A549 (cell line): Measurements from ENCODE around the gene GSK3B. TPM values are rescaled to one million over a fixed set of nuclear protein-coding genes. Genes with fewer than 3 reads are reported as not detected.

ENCODE experiments used
- ATAC-seq, 2 experiments: fragments of 200-7000 bp in 1 of 2; fragments of >200 bp in 1 of 2; cut with Nextera tagmentation in 1 of 2; cut with Tn5 transposase in 1 of 2; 3 replicates each; pipeline versions ENCODE4 v1.8.0 to v1.9.1; 2018 to 2020; ENCODE audit warnings: mild to moderate bottlenecking in 1 of 2, moderate library complexity in 1 of 2
- CTCF ChIA-PET: fragments of 300-600 bp; sonication (Branson Sonifier 250); formaldehyde crosslinking; extraction: SDS; loops from one replicate; lab custom pipeline; 2021; ENCODE audit warnings: antibody characterized with exemption, inconsistent platforms; lab: Yijun Ruan, JAX
- POLR2A ChIA-PET: fragments of 350-600 bp; formaldehyde crosslinking; extraction: SDS; loops from one replicate; lab custom pipeline; 2021; ENCODE audit warnings: antibody characterized with exemption, inconsistent platforms; lab: Yijun Ruan, JAX
- DNase-seq, 2 experiments: peaks; one replicate each; pipeline versions ENCODE4 v3.0.0 to v3.0.0-alpha.2; 2011 to 2016; ENCODE audit warnings: low read depth in 1 of 2, low spot score in 1 of 2
- FAIRE-seq: peaks from 2 replicates; lab custom pipeline; 2011; peaks lifted over from hg19 to GRCh38; lab: Jason Lieb, UNC
- H3K27ac ChIP-seq, 2 experiments: fragments of >200 bp; sonication (Bioruptor Twin); formaldehyde crosslinking; 3 replicates each; pipeline ENCODE4 v1.5.1; 2016 to 2017
- H3K4me1 ChIP-seq: fragments of >200 bp; sonication (Bioruptor Twin); formaldehyde crosslinking; 3 replicates; pipeline ENCODE4 v1.6.1; 2016
- H3K4me2 ChIP-seq: fragments of >200 bp; sonication (Bioruptor Twin); formaldehyde crosslinking; 3 replicates; pipeline ENCODE4 v1.6.1; 2016
- H3K4me3 ChIP-seq: fragments of >200 bp; sonication (Bioruptor Twin); formaldehyde crosslinking; 3 replicates; pipeline ENCODE4 v1.5.1; 2016
- H3K9me3 ChIP-seq: fragments of >200 bp; sonication (Bioruptor Twin); formaldehyde crosslinking; 3 replicates; pipeline ENCODE4 v1.6.1; 2016
- BHLHE40 ChIP-seq: IDR thresholded peaks from 2 replicates; pipeline ENCODE4 v1.6.1; 2012; ENCODE audit warnings: low read depth, low read length, inconsistent platforms
- CEBPB ChIP-seq, 2 experiments: fragments of >200 bp in 1 of 2; sonication (Bioruptor Twin) in 1 of 2; formaldehyde crosslinking in 1 of 2; IDR thresholded peaks; 2 replicates each; pipeline ENCODE4 v1.6.1; 2012 to 2016
- CHD2 ChIP-seq: fragments of 150-350 bp; IDR thresholded peaks from 2 replicates; pipeline ENCODE4 v1.6.1; 2014; ENCODE audit warnings: low read length; ENCODE audit not compliant: partially characterized antibody
- CHD4 ChIP-seq: fragments of 200-600 bp; sonication (generic); IDR thresholded peaks from 2 replicates; pipeline ENCODE4 v1.6.1; 2016; ENCODE audit warnings: antibody characterized with exemption, mild to moderate bottlenecking, borderline replicate concordance
- E2F6 ChIP-seq: IDR thresholded peaks from 2 replicates; pipeline ENCODE4 v1.6.1; 2012; ENCODE audit warnings: low read depth, borderline replicate concordance
- EHF ChIP-seq: fragments of 250-450 bp; sonication (Bioruptor Pico); IDR thresholded peaks from 2 replicates; pipeline ENCODE4 v1.5.0; 2020; ENCODE audit warnings: mild to moderate bottlenecking
- ELK1 ChIP-seq: fragments of 150-350 bp; IDR thresholded peaks from 2 replicates; pipeline ENCODE4 v1.6.1; 2014; ENCODE audit warnings: low read depth, mild to moderate bottlenecking, low read length
- FOSB ChIP-seq: fragments of 250-450 bp; sonication (Bioruptor Pico); IDR thresholded peaks from 2 replicates; pipeline ENCODE4 v1.5.0; 2020; ENCODE audit warnings: mild to moderate bottlenecking, moderate library complexity
- FOXS1 ChIP-seq: fragments of 250-450 bp; sonication (Bioruptor Pico); IDR thresholded peaks from 2 replicates; pipeline ENCODE4 v1.5.0; 2020; ENCODE audit warnings: mild to moderate bottlenecking, moderate library complexity
- HES2 ChIP-seq: fragments of >200 bp; sonication (Bioruptor Twin); formaldehyde crosslinking; IDR thresholded peaks from 2 replicates; pipeline ENCODE4 v1.6.1; 2016
- HOXA7 ChIP-seq: fragments of 250-450 bp; sonication (Bioruptor Pico); IDR thresholded peaks from 2 replicates; pipeline ENCODE4 v1.5.0; 2020; ENCODE audit warnings: mild to moderate bottlenecking, moderate library complexity
- HOXB13 ChIP-seq: fragments of 250-450 bp; sonication (Bioruptor Pico); IDR thresholded peaks from 2 replicates; pipeline ENCODE4 v1.5.0; 2020; ENCODE audit warnings: low read depth, mild to moderate bottlenecking, moderate library complexity
- JUN ChIP-seq, 2 experiments: fragments of >200 bp; sonication (Bioruptor Twin); formaldehyde crosslinking; IDR thresholded peaks; 2 replicates in 1 of 2; 3 replicates in 1 of 2; pipeline ENCODE4 v1.6.1; 2016 to 2017
- JUNB ChIP-seq: fragments of >200 bp; sonication (Bioruptor Twin); formaldehyde crosslinking; IDR thresholded peaks from 2 replicates; pipeline ENCODE4 v1.6.1; 2016
- KDM5A ChIP-seq: fragments of 200-600 bp; sonication (generic); IDR thresholded peaks from 2 replicates; pipeline ENCODE4 v1.6.1; 2016; ENCODE audit warnings: antibody characterized with exemption, mild to moderate bottlenecking
- MAFK ChIP-seq: fragments of 450-650 bp; IDR thresholded peaks from 2 replicates; pipeline ENCODE4 v1.6.1; 2014; ENCODE audit not compliant: partially characterized antibody
- MAZ ChIP-seq: fragments of 150-350 bp; IDR thresholded peaks from 2 replicates; pipeline ENCODE4 v1.6.1; 2014; ENCODE audit warnings: antibody characterized with exemption, low read depth, low read length, borderline replicate concordance
- MYC ChIP-seq: IDR thresholded peaks from 2 replicates; pipeline ENCODE4 v1.6.1; 2012; ENCODE audit warnings: mild to moderate bottlenecking, inconsistent platforms, low read length, improper control_type of control experiment, borderline replicate concordance
- NFE2L2 ChIP-seq: fragments of 150-350 bp; conservative IDR thresholded peaks from 2 replicates; pipeline ENCODE4 v1.6.1; 2014; ENCODE audit warnings: low read length
- NPAS2 ChIP-seq: fragments of 250-450 bp; sonication (Bioruptor Pico); IDR thresholded peaks from 2 replicates; pipeline ENCODE4 v1.8.0; 2022; ENCODE audit warnings: mild to moderate bottlenecking, moderate library complexity, borderline replicate concordance
- NR3C1 ChIP-seq: fragments of >200 bp; sonication (Bioruptor Twin); formaldehyde crosslinking; IDR thresholded peaks from 3 replicates; pipeline ENCODE4 v1.6.1; 2017
- PBX3 ChIP-seq: IDR thresholded peaks from 2 replicates; pipeline ENCODE4 v1.6.1; 2012
- PHF8 ChIP-seq: fragments of 200-600 bp; sonication (generic); IDR thresholded peaks from 2 replicates; pipeline ENCODE4 v1.6.1; 2016; ENCODE audit warnings: low read depth, mild to moderate bottlenecking, antibody characterized with exemption, moderate library complexity, borderline replicate concordance
- POLR2A ChIP-seq: IDR thresholded peaks from 2 replicates; pipeline ENCODE4 v1.6.1; 2012; ENCODE audit warnings: mild to moderate bottlenecking, low read length
- POLR2AphosphoS2 ChIP-seq: conservative IDR thresholded peaks from 2 replicates; pipeline ENCODE4 v1.6.1; 2012; ENCODE audit warnings: low read length, improper control_type of control experiment, inconsistent platforms
- RARB ChIP-seq: fragments of 250-450 bp; sonication (Bioruptor Pico); IDR thresholded peaks from 2 replicates; pipeline ENCODE4 v1.8.0; 2021; ENCODE audit warnings: mild to moderate bottlenecking, moderate library complexity
- RCOR1 ChIP-seq: fragments of 150-350 bp; IDR thresholded peaks from 2 replicates; pipeline ENCODE4 v1.6.1; 2014; ENCODE audit warnings: antibody characterized with exemption, low read length, low read depth
- SMC3 ChIP-seq: fragments of >200 bp; sonication (Bioruptor Twin); formaldehyde crosslinking; IDR thresholded peaks from 3 replicates; pipeline ENCODE4 v1.6.1; 2018; ENCODE audit warnings: inconsistent platforms
- SREBF2 ChIP-seq: fragments of 450-650 bp; IDR thresholded peaks from 2 replicates; pipeline ENCODE4 v1.6.1; 2014; ENCODE audit warnings: mild to moderate bottlenecking, moderate library complexity
- TP53 ChIP-seq: fragments of 250-450 bp; sonication (Bioruptor Pico); IDR thresholded peaks from 2 replicates; pipeline ENCODE4 v1.5.0; 2021; ENCODE audit warnings: mild to moderate bottlenecking, moderate library complexity
- ZFP36 ChIP-seq: fragments of 450-650 bp; IDR thresholded peaks from 2 replicates; pipeline ENCODE4 v1.6.1; 2014; ENCODE audit warnings: borderline replicate concordance; ENCODE audit not compliant: partially characterized antibody
- WGBS: methylation state at CpG from one replicate; pipeline ENCODE4 v1.1.6; 2017; ENCODE audit errors: missing lambda C conversion rate; 5-methylcytosine and 5-hydroxymethylcytosine counted together
- polyA plus RNA-seq, 4 experiments: library from polyadenylated mRNA; depleted of rRNA in 3 of 4; stranded (reverse); fragments of >200 nt; fragmentation: RNase III in 1 of 4; extraction: RNeasy Plus Mini Kit Qiagen cat#74134 plus additional on column Dnase treatment in 1 of 4; gene quantifications; 2 replicates in 3 of 4; 3 replicates in 1 of 4; pipeline ENCODE4 v1.2.3, GENCODE V29; 2011 to 2017

Gene GSK3B
- polyA plus RNA-seq, 2 of the 4 experiments (the other 2 are of a cell fraction): 30.0 to 49.8 TPM

- ATAC-seq: no peak
- ChIA-PET POLR2A (no interaction called here), CTCF (interaction anchor here (2.0 kb wide), 1 partner anchor 22 kb away, joined by 7 read pairs; no protein-coding TSS in a partner anchor)
- no peak overlapping the region for H3K27ac ChIP-seq
- no peak overlapping the region for H3K4me3 ChIP-seq
- no peaks in the 10 kb centered on the region for H3K4me1 ChIP-seq
- FAIRE-seq: no peak
- DNase-seq: no peak
- no peaks in the 10 kb centered on the region for H3K9me3 ChIP-seq
- no peak overlapping the region for H3K4me2 ChIP-seq
- TF ChIP-seq RARB (CRISPR knock-in tag): no peak
- TF ChIP-seq JUN (IDR thresholded peaks at IDR 0.05): no peak
- TF ChIP-seq POLR2AphosphoS2: no peak
- TF ChIP-seq PBX3: no peak
- TF ChIP-seq CEBPB (IDR thresholded peaks at IDR 0.05): no peak
- TF ChIP-seq EHF: no peak
- no peak for TF ChIP-seq SMC3
- TF ChIP-seq HOXA7: no peak
- no peak for TF ChIP-seq POLR2A
- no peak for TF ChIP-seq BHLHE40
- TF ChIP-seq NPAS2 (CRISPR knock-in tag): no peak
- TF ChIP-seq ZFP36: no peak
- TF ChIP-seq ELK1: no peak
Observed at GRCh38 chr3:119870512-119870911, 223.7 kb downstream of the GSK3B start.

GRCh38 chr3:119864476-119864875 is 229.8 kb downstream of the GSK3B start:
- FAIRE-seq (no peak), ATAC-seq (no peak), DNase-seq (no peak)
- H3K27ac ChIP-seq: no peak overlapping the region
- H3K4me2 ChIP-seq: no peak overlapping the region
- TF ChIP-seq TP53 (CRISPR knock-in tag): no peak
- TF ChIP-seq NR3C1: no peak
- no peak for TF ChIP-seq JUNB
- no peak for TF ChIP-seq CHD4
- no peak for TF ChIP-seq PHF8
- no peak for TF ChIP-seq MYC
- TF ChIP-seq HOXB13 (CRISPR knock-in tag): no peak
- CTCF ChIA-PET: interaction anchor here (1.2 to 1.4 kb wide), 2 partner anchors 28 to 589 kb away, joined by 4 to 5 read pairs; no protein-coding TSS in a partner anchor
- WGBS: 87% methylated on average over 7 of the region's 7 CpGs
- H3K4me1 ChIP-seq: no peaks in the 10 kb centered on the region
- POLR2A ChIA-PET: no interaction called here
- H3K9me3 ChIP-seq: no peaks in the 10 kb centered on the region
- H3K4me3 ChIP-seq: no peak overlapping the region

- WGBS: 86% methylated on average over 2 of the region's 2 CpGs
- no peak for TF ChIP-seq CHD2
- no peak for TF ChIP-seq NR3C1
- no peak for TF ChIP-seq HOXB13 (CRISPR knock-in tag)
- no peak for TF ChIP-seq BHLHE40
- no peak for TF ChIP-seq E2F6
- no peak for TF ChIP-seq PBX3
- TF ChIP-seq MAZ: no peak
- TF ChIP-seq SREBF2: no peak
- no peak for TF ChIP-seq FOXS1 (CRISPR knock-in tag)
- TF ChIP-seq KDM5A: no peak
- TF ChIP-seq NFE2L2: no peak
- no peak for TF ChIP-seq HES2
- no peak for TF ChIP-seq MAFK
- no peak for TF ChIP-seq JUN (IDR thresholded peaks at IDR 0.05)
- no peak for TF ChIP-seq FOSB (CRISPR knock-in tag)
- no peak for TF ChIP-seq RCOR1
- ATAC-seq (no peak), FAIRE-seq (no peak), DNase-seq (no peak)
- ChIA-PET CTCF (no interaction called here), POLR2A (no interaction called here)
- no peak overlapping the region for H3K27ac ChIP-seq
- no peaks in the 10 kb centered on the region for H3K9me3 ChIP-seq
- no peak overlapping the region for H3K4me3 ChIP-seq
- no peak overlapping the region for H3K4me2 ChIP-seq
- H3K4me1 ChIP-seq: no peaks in the 10 kb centered on the region
Observed at GRCh38 chr3:119862616-119863015, 231.6 kb downstream of the GSK3B start.
